Testis (tissue), 3 donors: ENCODE data around the gene MYH3. TPM values are rescaled to one million over a fixed set of nuclear protein-coding genes. Genes with fewer than 3 reads are reported as not detected.

Experiments
- DNase-seq: peaks from one replicate; pipeline ENCODE4 v3.0.0-alpha.2; 2019
- H3K27ac ChIP-seq, 2 donors: fragments of 200-600 bp; sonication (generic); one replicate each; pipeline ENCODE4 v1.5.1; 2019
- H3K27me3 ChIP-seq: fragments of 200-600 bp; sonication (generic); one replicate; pipeline ENCODE4 v1.5.1; 2019
- H3K36me3 ChIP-seq: fragments of 200-600 bp; sonication (generic); one replicate; pipeline ENCODE4 v1.5.1; 2017; ENCODE audit warnings: low read depth; ENCODE audit errors: missing control alignments
- H3K4me1 ChIP-seq: fragments of 200-600 bp; sonication (generic); one replicate; pipeline ENCODE4 v1.5.1; 2019
- H3K4me3 ChIP-seq, 2 donors: fragments of 200-600 bp; sonication (generic); one replicate each; pipeline ENCODE4 v1.5.1; 2017 to 2019
- H3K9me3 ChIP-seq: fragments of 200-600 bp; sonication (generic); one replicate; pipeline ENCODE4 v1.5.1; 2017
- POLR2A ChIP-seq: fragments of 450-650 bp; IDR thresholded peaks from one replicate; pipeline ENCODE4 v1.6.1; 2017; ENCODE audit warnings: antibody characterized with exemption, mild to moderate bottlenecking, moderate library complexity
- WGBS, 2 donors: methylation state at CpG; one replicate each; pipeline ENCODE4 v1.1.5; 2018; 5-methylcytosine and 5-hydroxymethylcytosine counted together
- intact Hi-C: fragments of 100-400 bp; cut with DNase I; formaldehyde crosslinking; loops from one replicate; pipeline ENCODE4 v1.15.1; 2023; ENCODE audit warnings: low total_unique reads
- polyA plus RNA-seq: library from polyadenylated mRNA; stranded (reverse); fragments of 350-450 nt; fragmentation: Illumina TruSeq; extraction: RNeasy Lipid Tissue Mini Kit (QIAGEN cat#74804); gene quantifications from one replicate; pipeline ENCODE4 v1.2.3, GENCODE V29; 2014; ENCODE audit warnings: low read depth, low replicate concordance; ENCODE audit not compliant: insufficient read depth
- total RNA-seq, 2 donors: library from RNA; depleted of rRNA; stranded (reverse); fragments of >200 nt; gene quantifications; one replicate each; pipeline ENCODE4 v1.2.3, GENCODE V29; 2016
- TF ChIP-seq, protein P1 (sequence below), 3 experiments: fragments of 450-650 bp in 2 of 3; fragments of 200-600 bp in 1 of 3; sonication (generic) in 1 of 3; IDR thresholded peaks; one replicate each; pipeline ENCODE4 v1.5.1; 2016 to 2019; ENCODE audit warnings: antibody characterized with exemption in 3 of 3, mild to moderate bottlenecking in 2 of 3, moderate library complexity in 1 of 3

MYH3 gene
- total and polyA plus RNA-seq, 3 donors from 2014 or later, result 18.1 to 35.3 (median 19.3) TPM

DNA sequence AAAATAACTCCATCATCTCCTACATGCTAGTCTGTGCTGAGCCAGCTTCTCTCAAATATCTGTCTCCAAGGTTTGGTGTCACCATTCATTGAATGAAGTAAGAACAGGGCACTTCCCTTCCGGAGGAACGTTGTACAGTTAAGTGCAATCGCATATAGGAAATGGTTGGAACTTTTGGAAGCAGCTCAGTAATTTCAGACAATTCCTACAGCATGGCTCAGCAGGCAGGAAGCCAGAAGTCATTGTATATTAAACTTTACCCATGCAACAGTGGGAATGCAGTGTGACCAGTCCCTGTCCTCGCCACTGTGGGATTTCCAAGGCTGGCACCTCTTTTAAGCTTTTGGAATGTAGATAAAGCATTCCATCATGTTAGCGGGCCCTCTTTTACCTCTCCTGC is 56.5 kb downstream of the MYH3 start:
- H3K36me3 ChIP-seq, result no peaks in the 10 kb centered on the region
- TF ChIP-seq, protein P1, sequence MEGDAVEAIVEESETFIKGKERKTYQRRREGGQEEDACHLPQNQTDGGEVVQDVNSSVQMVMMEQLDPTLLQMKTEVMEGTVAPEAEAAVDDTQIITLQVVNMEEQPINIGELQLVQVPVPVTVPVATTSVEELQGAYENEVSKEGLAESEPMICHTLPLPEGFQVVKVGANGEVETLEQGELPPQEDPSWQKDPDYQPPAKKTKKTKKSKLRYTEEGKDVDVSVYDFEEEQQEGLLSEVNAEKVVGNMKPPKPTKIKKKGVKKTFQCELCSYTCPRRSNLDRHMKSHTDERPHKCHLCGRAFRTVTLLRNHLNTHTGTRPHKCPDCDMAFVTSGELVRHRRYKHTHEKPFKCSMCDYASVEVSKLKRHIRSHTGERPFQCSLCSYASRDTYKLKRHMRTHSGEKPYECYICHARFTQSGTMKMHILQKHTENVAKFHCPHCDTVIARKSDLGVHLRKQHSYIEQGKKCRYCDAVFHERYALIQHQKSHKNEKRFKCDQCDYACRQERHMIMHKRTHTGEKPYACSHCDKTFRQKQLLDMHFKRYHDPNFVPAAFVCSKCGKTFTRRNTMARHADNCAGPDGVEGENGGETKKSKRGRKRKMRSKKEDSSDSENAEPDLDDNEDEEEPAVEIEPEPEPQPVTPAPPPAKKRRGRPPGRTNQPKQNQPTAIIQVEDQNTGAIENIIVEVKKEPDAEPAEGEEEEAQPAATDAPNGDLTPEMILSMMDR (IDR thresholded peaks at IDR 0.05), result no peak
- TF ChIP-seq POLR2A, result no peak
- DNase-seq, result no peak
- no peaks in the 10 kb centered on the region for H3K4me1 ChIP-seq
- H3K9me3 ChIP-seq, result no peaks in the 10 kb centered on the region
- H3K27me3 ChIP-seq, result no peaks in the 10 kb centered on the region
- WGBS, 2 donors, result 65 to 67% methylated on average over 5 of the region's 5 CpGs
- intact Hi-C loops, result no loop called here
- no peak overlapping the region for H3K27ac ChIP-seq
- H3K4me3 ChIP-seq, result no peak overlapping the region

DNA sequence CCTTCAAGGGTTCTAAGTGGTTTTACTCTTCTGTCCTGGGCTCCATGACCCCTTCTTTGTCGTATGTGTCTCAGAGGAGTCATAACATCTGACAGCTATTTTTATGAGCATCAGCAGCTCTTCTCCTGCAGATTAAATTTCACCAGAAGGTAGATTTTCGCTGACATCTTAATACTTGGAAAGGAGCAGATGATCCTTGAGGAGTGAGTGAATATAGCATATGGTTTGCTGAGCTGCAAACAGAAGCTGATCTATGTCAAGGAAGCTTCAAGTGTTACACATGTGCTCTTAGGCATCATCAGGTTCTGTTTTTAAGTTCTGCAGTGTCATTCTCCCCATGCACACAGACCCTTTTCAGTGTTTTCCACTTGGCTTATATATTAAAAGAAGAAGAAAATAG is 58.5 kb downstream of the MYH3 start:
- DNase-seq, result no peak
- no peak for TF ChIP-seq POLR2A
- TF ChIP-seq, protein P1 (IDR thresholded peaks at IDR 0.05), result no peak
- no peaks in the 10 kb centered on the region for H3K4me1 ChIP-seq
- no peaks in the 10 kb centered on the region for H3K27me3 ChIP-seq
- intact Hi-C loops, result no loop called here
- no peak overlapping the region for H3K4me3 ChIP-seq
- no peaks in the 10 kb centered on the region for H3K36me3 ChIP-seq
- H3K9me3 ChIP-seq, result no peaks in the 10 kb centered on the region
- 69 to 73% methylated on average over 2 of the region's 2 CpGs for WGBS, 2 donors
- H3K27ac ChIP-seq, result no peak overlapping the region

DNA sequence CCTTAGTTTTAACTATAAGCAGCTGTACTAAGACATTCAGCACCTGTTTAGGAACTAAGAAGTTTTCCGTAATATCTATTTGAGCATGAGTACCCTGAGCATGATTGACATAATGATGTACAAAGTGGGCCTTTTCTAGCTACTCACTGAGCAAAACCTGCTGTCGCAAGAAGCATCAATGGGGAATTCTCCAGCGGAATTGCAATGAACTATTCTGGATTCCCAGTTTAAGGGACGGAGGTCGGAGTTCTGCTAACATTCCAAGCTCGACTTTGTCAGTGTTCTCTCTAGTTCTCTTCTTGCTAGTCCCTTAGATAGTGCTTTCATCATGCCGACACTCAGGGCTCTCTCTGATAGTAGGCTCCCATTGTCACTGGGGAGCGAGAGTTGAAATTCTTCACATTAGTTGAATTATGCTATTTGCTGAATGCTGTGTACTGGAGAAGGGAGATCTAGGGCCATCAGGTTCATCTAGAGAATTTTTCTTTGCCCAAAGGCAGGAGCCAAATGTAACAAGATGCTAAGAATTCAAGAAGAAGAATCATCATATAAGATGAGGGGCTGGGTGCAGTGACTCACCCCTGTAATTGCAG is 67.5 kb downstream of the MYH3 start:
- no peaks in the 10 kb centered on the region for H3K27me3 ChIP-seq
- intact Hi-C loops, result no loop called here
- no peaks in the 10 kb centered on the region for H3K4me1 ChIP-seq
- no peaks in the 10 kb centered on the region for H3K9me3 ChIP-seq
- no peak overlapping the region for H3K27ac ChIP-seq
- no peak for TF ChIP-seq POLR2A
- TF ChIP-seq, protein P1 (IDR thresholded peaks at IDR 0.05), result no peak
- DNase-seq, result no peak
- no peaks in the 10 kb centered on the region for H3K36me3 ChIP-seq
- WGBS, 2 donors, result 90 to 91% methylated on average over 8 of the region's 8 CpGs
- no peak overlapping the region for H3K4me3 ChIP-seq

DNA sequence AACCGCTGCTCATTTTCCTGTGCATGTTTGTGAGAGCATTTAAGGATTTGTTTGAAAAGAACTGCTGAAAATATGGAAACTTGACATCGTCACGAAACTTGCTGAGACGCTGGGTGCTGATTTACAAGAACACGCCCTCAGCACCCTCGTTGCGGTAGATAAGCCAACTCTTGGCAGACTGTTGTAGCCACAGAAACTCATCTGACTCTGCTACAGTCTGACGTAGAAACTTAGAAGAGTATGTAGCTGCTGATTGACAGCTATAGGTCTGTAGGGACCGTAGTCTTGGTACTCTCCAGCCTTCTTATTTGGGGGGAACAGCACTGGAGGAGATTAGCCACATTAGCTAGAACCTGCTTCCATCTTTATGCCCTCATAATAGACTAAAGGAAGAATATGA is 71.6 kb downstream of the MYH3 start:
- H3K27me3 ChIP-seq, result no peaks in the 10 kb centered on the region
- no peaks in the 10 kb centered on the region for H3K4me1 ChIP-seq
- TF ChIP-seq POLR2A, result no peak
- TF ChIP-seq, protein P1 (IDR thresholded peaks at IDR 0.05), result no peak
- H3K4me3 ChIP-seq, result no peak overlapping the region
- intact Hi-C loops, result no loop called here
- no peaks in the 10 kb centered on the region for H3K9me3 ChIP-seq
- no peak overlapping the region for H3K27ac ChIP-seq
- no peak for DNase-seq
- no peaks in the 10 kb centered on the region for H3K36me3 ChIP-seq
- WGBS, 2 donors, result 87 to 88% methylated on average over 9 of the region's 9 CpGs

DNA sequence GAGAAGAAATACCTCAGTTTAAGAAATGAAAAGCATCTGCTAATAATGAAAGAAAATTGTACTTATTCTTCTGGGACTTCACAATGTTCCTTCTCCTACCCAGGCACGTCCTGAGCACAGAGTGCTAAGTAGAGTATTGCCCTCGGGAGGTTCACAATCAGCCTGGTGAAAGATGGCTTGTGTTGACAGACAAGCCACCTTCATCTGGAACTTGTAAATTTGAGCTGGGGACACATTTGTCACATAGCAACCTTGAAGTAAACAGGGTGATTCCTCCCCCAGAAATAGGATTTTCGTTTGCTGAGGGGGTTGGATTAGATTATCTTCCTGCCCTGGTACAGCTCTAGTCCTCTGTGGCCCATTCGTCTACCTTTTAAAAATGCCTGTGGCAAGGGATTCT is 73.3 kb downstream of the MYH3 start:
- Histone ChIP-seq H3K4me1 (no peaks in the 10 kb centered on the region), H3K4me3 (no peak overlapping the region), H3K27me3 (no peaks in the 10 kb centered on the region), H3K36me3 (no peaks in the 10 kb centered on the region), H3K9me3 (no peaks in the 10 kb centered on the region), H3K27ac (no peak overlapping the region)
- TF ChIP-seq, protein P1 (IDR thresholded peaks at IDR 0.05), result no peak
- no peak for TF ChIP-seq POLR2A
- DNase-seq, result no peak
- 59 to 63% methylated on average over 4 of the region's 4 CpGs for WGBS, 2 donors
- intact Hi-C loops, result no loop called here
